Endothelial cell of hepatic sinusoid (primary cell): ENCODE results near the gene CPA2.
"Not testable (repeated sequence)": the region's sequence is repeated elsewhere in the genome, so short reads cannot be mapped to it uniquely, and the experiment has no call there.

Source experiments
- in situ Hi-C: cut with HindIII; loops from 2 replicates; pipeline ENCODE4 v1.10.0; 2017; ENCODE audit warnings: low sequenced_read_pairs

CPA2 gene

DNA sequence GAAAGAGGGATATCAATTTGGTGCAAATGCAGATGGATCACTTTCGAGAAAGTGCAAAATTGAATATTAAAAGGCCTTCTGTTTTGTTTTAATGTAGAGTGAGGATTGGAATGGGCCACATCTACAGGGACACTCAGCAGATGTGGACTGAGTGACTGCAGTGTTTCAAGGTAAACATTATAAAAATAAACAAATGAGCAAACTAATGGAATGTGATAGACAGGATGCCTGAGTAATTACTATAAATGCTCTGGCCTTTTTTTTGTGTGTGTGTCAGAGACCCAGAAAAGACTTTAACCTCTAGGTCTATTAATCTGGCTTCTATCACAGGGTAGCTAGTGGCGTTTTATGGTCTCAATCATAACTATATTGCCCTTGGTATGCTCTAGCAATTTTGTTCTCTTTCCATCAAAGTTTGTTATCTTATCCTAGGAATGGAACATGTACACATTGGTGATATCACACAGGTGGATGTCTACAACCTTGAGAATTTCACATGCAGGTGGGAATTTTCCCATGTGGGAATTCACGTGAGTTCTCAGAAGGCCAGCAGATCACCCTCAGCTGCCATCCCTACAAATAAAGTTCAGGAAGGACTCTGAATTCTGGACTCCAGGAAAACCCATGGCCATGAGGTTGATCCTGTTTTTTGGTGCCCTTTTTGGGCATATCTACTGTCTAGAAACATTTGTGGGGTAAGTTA lies at the start of gene CPA2:
Gene CPA2 (plus strand): TSS at position 606 of the 703 bp plus-strand sequence. CDS start 19 bp downstream, at position 625.
- in situ Hi-C loops = no loop called here

DNA sequence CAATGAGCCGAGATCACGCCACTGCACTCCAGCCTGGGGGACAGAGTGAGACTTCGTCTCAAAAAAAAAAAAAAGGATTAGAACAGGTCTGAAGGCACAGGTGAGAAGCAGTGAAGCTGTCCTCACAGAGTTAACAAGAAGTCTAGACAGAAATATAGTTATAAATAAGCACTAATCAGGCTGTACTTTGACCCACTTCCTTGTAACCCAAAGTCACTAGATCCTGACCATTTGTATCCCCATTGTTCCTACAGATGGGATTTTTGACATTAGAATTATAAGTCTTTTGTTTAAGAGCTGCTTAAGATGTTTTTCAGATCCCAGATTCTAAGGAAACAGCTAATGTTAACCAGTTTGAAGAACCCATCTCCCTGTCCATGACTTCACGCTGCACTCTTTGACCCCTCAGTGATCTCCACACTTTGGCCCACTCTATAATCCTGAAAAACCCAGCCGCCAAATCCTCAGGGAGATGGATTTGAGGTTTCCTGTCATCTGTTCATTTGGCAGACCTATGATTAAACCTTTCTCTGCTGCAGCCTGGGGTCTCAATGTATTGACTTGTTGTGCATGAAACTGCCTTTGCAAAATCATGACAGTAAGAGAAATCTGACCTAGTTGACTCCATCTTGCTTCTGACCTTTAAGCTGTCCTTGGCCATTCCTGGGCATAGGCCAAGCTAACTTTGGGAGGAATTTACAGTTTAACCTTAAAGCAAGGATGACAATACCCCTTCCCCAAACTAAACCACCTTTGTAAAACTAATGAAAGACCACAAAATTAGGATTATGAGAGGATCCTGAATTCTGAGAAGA lies 47.6 kb upstream of the CPA2 start:
- in situ Hi-C loops = no loop called here

DNA sequence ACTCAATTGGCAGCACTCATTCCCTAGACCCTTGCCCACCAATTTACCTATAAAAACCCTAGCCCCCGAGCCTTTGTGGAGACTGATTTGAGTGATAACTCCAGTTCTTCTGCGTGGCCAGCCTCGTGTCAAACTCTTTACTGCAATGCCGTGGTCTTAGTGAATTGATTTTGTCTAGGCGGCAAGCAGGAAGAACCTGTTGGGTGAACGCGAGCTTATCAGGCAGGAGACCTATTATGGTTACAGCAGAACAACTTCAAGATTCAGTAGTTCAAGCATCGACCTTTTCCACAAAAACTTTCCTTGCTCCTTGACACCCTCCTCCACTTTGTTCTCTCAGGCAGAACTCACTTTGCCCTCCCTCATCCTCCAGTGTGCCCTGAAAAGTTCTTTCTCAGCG lies 46.8 kb upstream of the CPA2 start:
- in situ Hi-C loops = no loop called here

DNA sequence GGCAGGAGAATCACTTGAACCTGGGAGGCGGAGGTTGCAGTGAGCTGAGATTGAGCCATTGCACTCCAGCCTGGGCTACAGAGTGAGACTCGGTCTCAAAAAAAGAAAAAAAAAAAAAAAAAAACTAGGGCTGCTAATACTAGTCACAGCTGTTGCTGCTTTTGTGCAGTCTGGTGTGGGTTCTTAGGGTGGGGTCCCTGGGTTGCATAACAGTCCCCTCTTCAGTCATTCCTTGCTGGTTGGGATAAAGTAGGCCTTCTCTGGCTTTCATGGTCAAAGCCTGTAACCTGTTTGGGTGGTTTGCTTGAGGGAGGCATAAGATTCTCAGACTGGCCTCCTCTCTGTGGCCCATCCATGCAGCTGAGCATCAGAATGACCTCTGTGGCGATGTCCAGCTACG lies 44.9 kb upstream of the CPA2 start:
- in situ Hi-C loops = no loop called here

DNA sequence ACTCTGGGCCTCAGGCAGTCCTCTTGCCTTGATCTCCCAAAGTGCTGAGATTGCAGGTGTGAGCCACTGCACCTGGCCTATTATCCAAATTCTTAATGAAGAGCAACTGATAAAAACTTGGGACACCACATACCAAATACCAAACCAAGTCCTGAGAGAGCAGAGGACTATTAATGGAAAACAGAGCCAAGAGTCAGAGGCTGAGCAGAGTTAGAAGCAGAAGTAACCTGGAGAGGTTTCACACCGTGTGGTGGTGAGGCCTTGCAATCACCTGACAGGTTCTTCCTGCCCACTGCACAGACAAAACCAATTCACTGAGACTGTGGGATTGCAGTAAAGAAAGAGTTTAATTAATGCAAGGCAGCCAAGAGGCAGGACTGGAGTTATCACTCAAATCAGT lies 43.0 kb upstream of the CPA2 start:
- in situ Hi-C loops = no loop called here

DNA sequence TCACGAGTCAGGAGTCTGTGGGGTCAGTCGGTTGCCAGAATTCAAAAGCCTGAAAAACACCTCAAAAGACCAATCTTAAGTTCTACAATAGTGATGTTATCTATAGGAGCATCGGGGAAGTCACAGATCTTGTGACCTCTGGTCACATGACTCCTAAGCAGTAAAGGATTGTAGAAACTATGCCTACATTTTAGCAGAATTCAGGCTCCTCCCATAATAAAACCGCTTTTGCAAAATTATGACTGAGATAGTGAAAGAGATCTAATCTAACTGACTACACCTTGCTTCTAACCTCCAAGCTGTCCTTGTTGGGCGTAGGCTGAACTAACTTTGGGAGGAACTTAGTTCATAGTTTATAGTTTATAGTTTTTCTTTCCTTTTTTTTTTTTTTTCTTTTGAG lies 42.5 kb upstream of the CPA2 start:
- in situ Hi-C loops = no loop called here

DNA sequence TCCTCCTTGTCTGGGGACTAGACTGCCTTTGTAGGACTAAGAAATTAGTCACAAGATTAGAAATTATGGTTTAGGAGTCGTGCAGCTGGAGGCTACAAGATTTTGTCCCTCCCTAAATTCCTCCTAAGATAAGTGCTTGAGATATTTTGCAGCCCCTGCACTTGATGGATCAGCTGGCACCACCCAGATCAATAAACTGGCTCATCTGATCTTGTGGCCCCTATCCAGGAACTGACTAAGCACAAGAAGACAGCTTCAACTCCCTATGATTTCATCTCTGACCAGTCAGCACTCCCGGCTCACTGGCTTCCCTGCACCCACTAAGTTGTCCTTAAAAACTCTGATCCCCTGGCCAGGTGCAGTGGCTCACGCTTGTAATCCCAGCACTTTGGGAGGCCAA lies 41.7 kb upstream of the CPA2 start:
- in situ Hi-C loops = not testable (repeated sequence)

DNA sequence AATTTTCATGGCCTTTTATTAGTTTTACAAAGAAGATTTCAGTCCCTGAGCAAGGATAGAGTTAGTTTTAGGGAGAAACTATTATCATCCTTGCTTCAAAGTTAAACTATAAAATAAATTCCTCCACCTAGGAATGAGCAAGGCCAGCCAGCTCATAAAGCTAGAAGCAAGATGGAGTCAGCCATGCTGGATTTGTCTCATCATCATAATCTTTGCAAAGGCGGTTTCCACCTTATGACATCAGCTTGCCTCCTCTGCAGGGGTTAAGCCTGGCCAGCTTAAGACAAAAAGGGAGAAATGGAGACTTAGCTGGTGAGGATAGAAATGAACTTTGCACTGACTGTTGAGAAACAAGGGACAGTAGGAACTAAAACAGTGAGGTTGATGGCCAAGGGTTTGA lies 40.3 kb upstream of the CPA2 start:
- in situ Hi-C loops = no loop called here

DNA sequence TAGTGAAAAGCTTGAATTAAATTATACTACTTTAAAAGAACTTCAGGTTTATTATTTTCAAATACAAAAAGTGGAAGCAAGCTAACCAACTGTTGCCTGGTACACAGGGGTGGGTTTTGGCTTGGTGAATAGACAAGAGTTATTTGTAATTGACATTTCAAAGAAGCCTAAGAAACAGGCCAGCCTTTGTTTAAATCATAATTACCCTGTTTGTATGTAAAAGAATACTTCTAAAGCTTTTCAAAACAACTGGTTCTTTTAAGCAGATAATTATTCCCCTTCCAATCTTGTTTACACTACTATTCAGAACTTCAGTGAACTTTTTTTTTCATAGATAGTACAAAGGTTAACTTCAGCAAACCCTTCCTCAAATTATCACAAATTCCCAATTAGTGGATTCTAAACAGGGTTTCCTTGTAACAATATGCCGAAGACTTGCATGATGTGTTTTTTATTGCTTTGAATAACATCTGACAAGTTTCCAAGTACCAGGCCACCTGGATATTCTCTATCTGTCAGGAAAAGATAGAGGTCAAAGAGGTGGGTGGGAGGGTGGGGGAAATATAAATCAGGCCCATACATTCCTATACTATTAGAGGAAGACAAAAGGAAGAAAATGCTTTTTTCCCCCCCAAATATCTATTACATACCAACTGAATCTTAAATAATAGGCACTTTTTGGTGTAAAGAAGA lies 38.6 kb upstream of the CPA2 start:
- in situ Hi-C loops = no loop called here

DNA sequence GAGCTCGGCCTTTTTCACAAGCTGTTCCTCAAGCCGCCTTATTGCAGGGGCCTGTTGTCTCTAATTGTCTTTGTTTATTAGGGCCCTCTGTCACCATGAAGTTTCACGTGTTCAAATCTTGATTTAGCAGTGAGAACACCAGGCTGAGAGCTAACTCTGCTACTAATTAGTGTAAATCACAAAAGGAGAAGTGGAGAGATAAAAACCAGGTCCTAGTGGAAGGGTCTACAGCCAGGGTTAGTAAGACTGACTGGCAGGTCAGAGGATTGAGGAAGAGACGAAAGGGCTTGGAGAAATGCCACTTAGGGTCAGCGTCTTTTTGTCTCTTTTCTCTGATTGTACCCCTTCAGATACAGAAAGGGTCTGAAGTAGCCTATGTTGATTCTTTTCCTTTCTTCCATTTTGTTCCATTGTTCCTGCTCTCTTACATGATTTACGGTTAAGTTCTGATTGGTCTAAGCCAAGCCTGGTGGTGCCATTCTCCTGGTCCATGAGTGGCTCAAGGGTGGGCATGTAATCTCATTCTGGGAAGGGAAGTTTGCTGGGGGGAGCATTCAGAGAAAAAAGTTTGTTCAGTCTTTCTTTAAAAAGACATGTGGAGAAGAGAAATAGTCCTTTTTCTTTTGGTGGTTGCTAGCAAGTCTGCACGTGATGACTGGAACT lies 37.7 kb upstream of the CPA2 start:
- in situ Hi-C loops = no loop called here

DNA sequence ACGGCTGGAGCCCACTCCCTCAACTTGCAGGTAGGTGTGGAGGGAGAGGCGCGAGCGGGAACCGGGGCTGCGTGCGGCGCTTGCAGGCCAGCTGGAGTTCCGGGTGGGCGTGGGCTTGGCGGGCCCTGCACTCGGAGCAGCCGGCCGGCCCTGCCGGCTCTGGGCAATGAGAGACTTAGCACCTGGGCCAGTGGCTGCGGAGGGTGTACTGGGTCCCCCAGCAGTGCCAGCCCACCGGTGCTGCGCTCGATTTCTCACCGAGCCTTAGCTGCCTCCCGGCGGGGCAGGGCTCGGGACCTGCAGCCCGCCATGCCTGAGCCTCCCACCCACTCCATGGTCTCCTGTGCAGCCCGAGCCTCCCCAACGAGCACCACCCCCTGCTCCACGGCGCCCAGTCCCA lies 36.7 kb upstream of the CPA2 start:
- in situ Hi-C loops = not testable (repeated sequence)

DNA sequence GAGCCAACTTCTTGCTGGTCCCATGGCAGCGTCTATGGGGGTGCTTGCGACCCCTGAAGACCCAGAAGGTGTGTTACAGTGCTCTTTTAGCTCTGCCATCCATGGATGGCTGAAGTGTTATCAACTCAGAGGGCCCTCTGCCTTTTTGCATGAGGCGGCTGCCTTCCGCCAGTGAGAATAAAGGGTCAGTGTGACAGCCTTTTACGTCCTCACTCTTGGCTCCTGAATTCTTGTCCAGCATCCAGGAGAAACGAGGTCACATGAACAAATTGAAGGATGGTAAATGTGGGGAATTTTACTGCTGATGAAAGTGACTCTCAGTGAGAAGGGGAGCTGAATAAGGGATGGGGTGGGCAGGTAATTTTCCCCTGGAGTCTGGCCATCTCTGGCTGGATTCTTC lies 34.9 kb upstream of the CPA2 start:
- in situ Hi-C loops = no loop called here

DNA sequence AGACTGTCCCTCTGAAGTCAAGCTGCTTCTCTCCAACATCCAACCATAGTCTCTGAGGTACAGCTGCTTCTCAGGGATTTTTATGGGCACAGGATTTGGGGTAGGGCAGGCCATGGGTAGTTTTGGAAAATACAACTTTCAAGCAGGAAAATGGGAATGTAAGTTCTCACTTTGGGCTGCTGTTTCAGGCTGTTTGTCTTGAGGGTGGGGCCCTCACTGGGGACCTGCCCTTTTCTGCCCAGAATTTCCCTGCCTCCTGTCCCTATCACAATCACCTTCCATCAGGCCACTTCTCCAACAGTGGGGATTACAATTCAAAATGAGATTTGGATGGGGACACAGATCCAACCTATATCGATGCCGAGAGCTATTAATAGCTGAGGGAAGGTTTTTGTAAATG lies 34.5 kb upstream of the CPA2 start:
- in situ Hi-C loops = no loop called here

DNA sequence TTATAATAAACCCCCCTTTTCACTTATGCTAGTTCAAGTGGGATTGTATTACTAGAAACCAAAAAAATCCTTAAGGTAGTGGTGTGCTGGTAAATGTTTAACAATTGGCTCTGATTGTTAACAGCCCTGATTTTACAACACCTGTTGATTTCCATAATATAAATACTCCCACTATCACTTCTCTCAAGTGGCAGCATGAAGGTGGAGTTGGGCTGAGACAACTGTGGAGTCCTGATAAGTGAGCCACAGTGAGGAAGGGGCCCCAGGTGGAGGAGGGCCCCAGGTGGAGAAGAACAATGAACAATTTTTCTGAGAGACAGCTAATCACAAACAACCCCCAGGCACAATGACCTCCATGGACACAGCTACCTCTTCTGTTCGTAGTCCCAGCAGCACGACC lies 32.6 kb upstream of the CPA2 start:
- in situ Hi-C loops = no loop called here

DNA sequence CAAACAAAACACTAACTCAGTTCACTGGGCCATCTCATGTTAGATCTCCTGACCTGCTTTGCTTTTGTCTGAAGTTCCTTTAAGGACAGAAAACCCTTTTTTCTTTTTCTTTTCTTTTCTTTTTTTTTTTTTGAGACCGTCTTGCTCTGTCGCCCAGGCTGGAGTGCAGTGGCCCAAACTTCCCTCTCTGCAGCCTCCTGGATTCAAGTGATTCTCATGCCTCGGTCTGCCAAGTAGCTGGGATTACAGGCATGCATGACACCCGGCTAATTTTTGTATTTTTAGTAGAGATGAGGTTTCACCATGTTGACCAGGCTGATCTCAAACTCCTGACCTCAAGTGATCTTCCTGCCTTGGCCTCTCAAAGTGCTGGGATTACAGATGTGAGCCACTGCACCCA lies 30.3 kb upstream of the CPA2 start:
- in situ Hi-C loops = not testable (repeated sequence)

DNA sequence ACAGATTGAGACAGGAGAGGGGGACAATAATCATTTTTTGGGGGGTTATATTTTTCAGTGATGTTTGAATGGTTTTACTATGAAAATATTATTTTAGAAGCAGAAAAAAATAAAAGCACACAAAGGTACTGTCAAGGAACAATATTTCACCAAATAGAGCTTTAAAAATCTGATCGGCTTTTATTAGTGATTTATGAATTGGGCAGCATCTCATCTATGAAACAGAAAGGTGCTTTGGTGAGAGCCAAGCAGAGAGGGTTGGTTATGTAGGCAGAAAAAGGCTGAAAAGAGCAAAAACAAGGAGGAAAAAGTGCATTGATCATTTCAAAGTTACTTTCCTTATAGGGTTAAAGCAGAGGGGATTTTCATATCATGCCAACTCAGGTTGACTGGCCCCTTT lies 26.4 kb upstream of the CPA2 start:
- in situ Hi-C loops = no loop called here

DNA sequence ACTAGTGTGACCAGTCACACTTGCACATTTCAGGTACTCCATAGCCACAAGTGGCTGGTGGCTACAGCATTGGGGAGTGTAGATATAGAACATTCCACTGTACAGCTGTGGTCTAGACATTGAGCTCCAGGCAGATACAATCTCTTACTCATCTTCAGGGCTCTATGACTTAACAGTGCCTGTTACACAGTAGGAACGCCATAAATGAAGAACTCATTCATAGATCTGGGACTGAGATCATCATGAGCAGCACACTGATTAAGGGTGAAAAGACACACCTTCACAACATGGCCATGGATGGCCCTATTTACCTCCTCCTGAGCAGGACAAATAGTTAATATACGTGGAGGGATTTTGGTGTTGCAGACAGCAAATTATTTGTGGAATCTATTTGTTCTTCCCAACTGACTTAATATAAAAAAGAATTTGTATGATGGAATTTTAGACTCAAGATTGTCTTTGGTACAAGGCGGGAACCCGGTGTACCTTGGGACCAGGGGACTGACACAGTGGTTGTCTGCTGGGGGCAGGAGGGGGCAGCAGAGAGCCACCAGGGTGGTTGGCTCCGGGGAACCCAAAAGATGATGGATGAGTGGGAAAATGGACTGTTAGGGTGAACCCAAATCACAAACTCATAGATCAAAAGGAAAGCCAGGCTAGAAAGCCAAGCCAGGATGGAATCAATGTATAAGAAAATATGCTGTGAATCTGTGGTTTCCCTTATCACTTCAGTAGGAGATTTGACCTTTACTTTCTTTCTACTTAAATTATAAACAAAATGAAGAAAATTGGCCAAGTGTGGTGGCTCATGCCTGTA lies 24.3 kb upstream of the CPA2 start:
- in situ Hi-C loops = no loop called here

DNA sequence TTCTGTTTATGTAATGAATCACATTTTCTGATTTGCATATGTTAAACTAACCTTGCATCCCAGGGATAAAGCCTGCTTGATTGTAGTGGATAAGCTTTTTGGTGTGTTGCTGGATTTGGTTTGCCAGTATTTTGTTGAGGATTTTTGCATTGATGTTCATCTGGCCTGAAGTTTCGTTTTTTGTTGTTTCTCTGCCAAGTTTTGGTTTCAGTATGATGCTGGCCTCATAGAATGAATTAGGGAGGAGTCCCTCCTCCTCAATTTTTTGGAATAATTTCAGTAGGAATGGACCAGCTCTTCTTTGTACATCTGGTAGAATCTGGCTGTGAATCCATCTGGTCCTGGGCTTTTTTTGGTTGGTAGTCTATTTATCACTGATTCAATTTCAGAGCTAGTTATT lies 23.2 kb upstream of the CPA2 start:
- in situ Hi-C loops = not testable (repeated sequence)

DNA sequence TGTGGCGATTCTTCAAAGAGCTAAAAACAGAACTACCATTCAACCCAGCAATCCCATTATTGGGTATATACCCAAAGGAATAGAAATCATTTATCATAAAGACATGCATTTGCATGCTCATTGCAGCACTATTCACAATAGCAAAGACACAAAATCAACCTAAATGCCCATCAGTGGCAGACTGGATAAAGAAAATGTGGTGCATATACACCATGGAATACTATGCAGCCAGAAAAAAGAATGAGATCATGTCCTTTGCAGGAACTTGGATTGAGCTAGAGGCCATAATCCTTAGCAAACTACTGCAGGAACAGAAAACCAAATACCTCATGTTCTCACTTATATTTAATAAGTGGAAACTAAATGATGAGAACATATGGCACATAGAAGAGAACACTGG lies 20.2 kb upstream of the CPA2 start:
- in situ Hi-C loops = not testable (repeated sequence)

DNA sequence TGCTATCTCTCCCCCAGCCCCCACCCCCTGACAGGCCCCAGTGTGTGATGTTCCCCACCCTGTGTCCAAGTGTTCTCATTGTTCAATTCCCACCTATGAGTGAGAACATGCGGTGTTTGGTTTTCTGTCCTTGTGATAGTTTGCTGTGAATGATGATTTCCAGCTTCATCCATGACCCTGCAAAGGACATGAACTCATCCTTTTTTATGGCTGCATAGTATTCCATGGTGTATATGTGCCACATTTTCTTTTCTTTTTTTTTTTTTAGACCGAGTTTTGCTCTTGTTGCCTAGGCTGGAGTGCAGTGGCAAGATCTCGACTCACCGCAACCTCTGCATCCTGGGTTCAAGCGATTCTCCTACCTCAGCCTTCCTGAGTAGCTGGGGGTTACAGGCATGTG lies 17.8 kb upstream of the CPA2 start:
- in situ Hi-C loops = not testable (repeated sequence)

DNA sequence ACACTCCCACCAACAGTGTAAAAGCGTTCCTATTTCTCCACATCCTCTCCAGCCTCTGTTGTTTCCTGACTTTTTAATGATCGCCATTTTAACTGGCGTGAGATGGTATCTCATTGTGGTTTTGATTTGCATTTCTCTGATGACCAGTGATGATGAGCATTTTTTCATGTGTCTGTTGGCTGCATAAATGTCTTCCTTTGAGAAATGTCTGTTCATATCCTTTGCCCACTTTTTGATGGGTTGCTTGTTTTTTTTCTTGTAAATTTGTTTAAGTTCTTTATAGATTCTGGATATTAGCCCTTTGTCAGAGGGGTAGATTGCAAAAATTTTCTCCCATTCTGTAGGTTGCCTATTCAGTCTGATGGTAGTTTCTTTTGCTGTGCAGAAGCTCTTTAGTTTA lies 17.0 kb upstream of the CPA2 start:
- in situ Hi-C loops = not testable (repeated sequence)
